KOPT-K1 (cell line): Measurements from ENCODE around the gene CDK6.

Experiments used
- H3K27ac ChIP-seq: fragments of 200-600 bp; sonication (generic); 2 replicates; pipeline ENCODE4 v1.5.1; 2016; ENCODE audit warnings: antibody characterized with exemption, mild to moderate bottlenecking, low read depth, low read length; ENCODE audit not compliant: poor library complexity, severe bottlenecking
- H3K36me3 ChIP-seq: fragments of 200-600 bp; sonication (generic); 2 replicates; pipeline ENCODE4 v1.5.1; 2017; ENCODE audit warnings: antibody characterized with exemption, mild to moderate bottlenecking, low read length, moderate library complexity; ENCODE audit not compliant: insufficient read depth
- H3K9me3 ChIP-seq: fragments of 200-600 bp; sonication (generic); 2 replicates; pipeline ENCODE4 v1.5.1; 2017; ENCODE audit warnings: antibody characterized with exemption, low read length, mild to moderate bottlenecking; ENCODE audit not compliant: insufficient read depth, poor library complexity, severe bottlenecking

Gene CDK6

DNA sequence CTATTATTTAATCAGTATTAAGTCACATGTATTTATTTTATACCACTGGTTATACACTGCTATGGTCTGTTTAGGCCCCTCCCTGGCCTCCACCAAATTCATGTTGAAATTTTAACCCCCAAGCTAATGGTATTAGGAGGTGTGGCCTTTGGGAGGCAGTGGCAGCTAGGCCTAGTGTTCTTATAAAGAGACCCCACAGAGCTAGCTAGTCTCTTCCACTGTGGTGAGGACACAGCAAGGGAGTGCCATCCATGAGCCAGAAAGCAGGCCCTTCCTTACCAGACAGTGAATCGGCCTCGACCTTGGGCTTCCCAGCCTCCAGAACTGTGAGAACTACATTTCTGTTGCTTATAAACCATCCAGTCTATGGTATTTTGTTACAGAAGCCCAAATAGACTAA lies 279.1 kb downstream of the CDK6 start:
- peaks cover 41% of the 10 kb centered on the region for H3K36me3 ChIP-seq
- H3K27ac ChIP-seq = no peak overlapping the region
- H3K9me3 ChIP-seq = no peaks in the 10 kb centered on the region
